COLO668 (cell line): Measurements from ENCODE around the gene RNF149.
"Not testable (repeated sequence)": the region's sequence is repeated elsewhere in the genome, so short reads cannot be mapped to it uniquely, and the experiment has no call there.

Source experiments
- DNase-seq: peaks from one replicate; lab custom pipeline; 2025; ENCODE audit not compliant: unreplicated experiment; lab: John Stamatoyannopoulos, UW

The RNF149 gene

GRCh38 chr2:101235956-101236355 lies 72.5 kb downstream of the RNF149 start:
- not testable (repeated sequence) for DNase-seq

GRCh38 chr2:101234169-101234938 lies 74.1 kb downstream of the RNF149 start:
- DNase-seq: no peak

GRCh38 chr2:101232770-101233169 lies 75.7 kb downstream of the RNF149 start:
- DNase-seq: no peak

DNA sequence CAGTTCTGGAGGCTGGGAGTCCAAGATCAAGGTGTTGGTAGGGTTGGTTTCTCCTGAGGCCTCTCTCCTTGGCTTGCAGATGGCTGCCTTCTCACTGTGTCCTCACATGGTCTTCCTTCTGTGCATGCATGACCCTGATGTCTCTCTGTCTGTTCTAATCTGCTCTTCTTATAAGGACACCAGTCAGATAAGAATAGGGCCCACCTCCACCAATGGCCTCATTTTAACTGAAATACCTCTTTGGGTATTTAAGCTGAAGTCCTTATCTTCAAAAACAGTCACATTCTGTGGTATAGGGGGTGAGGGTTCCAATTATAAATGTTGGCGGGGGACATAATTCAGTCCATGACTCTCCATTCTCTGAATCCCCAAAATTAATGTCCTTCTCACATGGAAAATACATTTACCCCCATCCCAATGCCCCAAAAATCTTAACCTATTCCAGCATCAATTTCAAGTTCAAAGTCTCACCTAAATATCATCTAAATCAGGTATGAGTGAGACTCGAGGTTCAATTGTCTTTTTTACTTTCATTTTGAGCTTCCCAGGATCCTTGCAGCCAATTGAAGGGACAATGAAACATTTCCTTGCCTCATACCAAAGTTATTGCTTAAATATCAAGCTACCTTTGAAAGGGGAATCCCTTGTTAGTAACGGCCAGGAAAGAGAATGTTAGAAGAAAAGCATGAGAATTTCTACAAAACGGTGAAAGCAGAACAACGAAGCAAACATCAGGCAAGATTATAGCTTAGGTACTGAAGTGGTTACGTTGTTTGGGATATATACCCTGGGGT lies 76.4 kb downstream of the RNF149 start:
- DNase-seq: no peak

GRCh38 chr2:101231240-101231639 lies 77.3 kb downstream of the RNF149 start:
- no peak for DNase-seq

DNA sequence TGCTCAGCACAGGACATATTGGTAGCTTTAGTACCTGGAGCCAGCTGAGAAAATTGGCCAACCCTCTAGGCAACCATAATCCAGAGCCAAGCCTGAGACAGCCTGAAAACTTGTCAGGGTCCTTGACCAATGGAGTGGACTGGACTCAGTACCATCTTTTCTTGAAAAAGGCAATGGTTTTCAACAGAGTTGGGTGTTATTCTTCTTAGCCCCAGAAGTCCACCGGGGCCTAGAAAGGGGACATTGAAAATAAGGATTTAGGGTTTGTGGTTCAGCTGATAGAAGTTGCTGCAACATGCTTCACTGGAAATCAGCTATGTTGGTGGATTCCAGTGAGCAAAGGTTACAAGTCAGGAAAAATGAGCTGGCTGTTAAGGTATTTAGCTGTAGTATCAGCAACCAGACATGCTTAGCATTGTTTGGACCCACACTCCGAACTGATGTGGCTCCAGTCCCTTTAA lies 77.9 kb downstream of the RNF149 start:
- no peak for DNase-seq
